H9 (cell line): Measurements from ENCODE around the gene SEMA4D. TPM values are rescaled to one million over a fixed set of nuclear protein-coding genes. Genes with fewer than 3 reads are reported as not detected.

Source experiments
- DNase-seq: peaks from one replicate; pipeline ENCODE4 v3.0.0-alpha.2; 2017
- H2AFZ ChIP-seq: one replicate; pipeline ENCODE4 v1.6.1; 2013; ENCODE audit warnings: mild to moderate bottlenecking, low read length, control low read depth, moderate library complexity
- H2AK5ac ChIP-seq: 2 replicates; pipeline ENCODE4 v1.6.1; 2013; ENCODE audit warnings: low read length, control low read depth, mixed read lengths; ENCODE audit not compliant: insufficient read length
- H2BK120ac ChIP-seq: one replicate; pipeline ENCODE4 v1.6.1; 2013; ENCODE audit warnings: low read depth, mild to moderate bottlenecking, low read length, control low read depth, inconsistent platforms; ENCODE audit not compliant: poor library complexity, severe bottlenecking
- H2BK12ac ChIP-seq: 2 replicates; pipeline ENCODE4 v1.6.1; 2013; ENCODE audit warnings: low read length, control low read depth, mixed read lengths, low read depth; ENCODE audit not compliant: insufficient read length
- H2BK15ac ChIP-seq: 2 replicates; pipeline ENCODE4 v1.6.1; 2013; ENCODE audit warnings: low read depth, low read length, control low read depth
- H2BK20ac ChIP-seq: one replicate; pipeline ENCODE4 v1.6.1; 2013; ENCODE audit warnings: low read depth, mild to moderate bottlenecking, low read length, control low read depth, inconsistent platforms; ENCODE audit not compliant: poor library complexity, severe bottlenecking
- H2BK5ac ChIP-seq: 2 replicates; pipeline ENCODE4 v1.6.1; 2013; ENCODE audit warnings: low read length, control low read depth, mixed read lengths; ENCODE audit not compliant: insufficient read length
- H3K14ac ChIP-seq: 2 replicates; pipeline ENCODE4 v1.6.1; 2013; ENCODE audit warnings: low read length, control low read depth; ENCODE audit not compliant: insufficient read depth
- H3K18ac ChIP-seq: 2 replicates; pipeline ENCODE4 v1.6.1; 2013; ENCODE audit warnings: low read depth, mild to moderate bottlenecking, mixed read lengths, low read length, control low read depth; ENCODE audit not compliant: insufficient read length
- H3K23ac ChIP-seq: 2 replicates; pipeline ENCODE4 v1.6.1; 2013; ENCODE audit warnings: low read length, control low read depth, mixed read lengths, low read depth; ENCODE audit not compliant: insufficient read length
- H3K23me2 ChIP-seq: 2 replicates; pipeline ENCODE4 v1.6.1; 2013; ENCODE audit warnings: low read depth, mild to moderate bottlenecking, mixed read lengths, low read length, control low read depth; ENCODE audit not compliant: insufficient read length, poor library complexity, severe bottlenecking
- H3K27ac ChIP-seq: 2 replicates; pipeline ENCODE4 v1.5.1; 2013; ENCODE audit warnings: low read length, control low read depth, mixed read lengths, low read depth; ENCODE audit not compliant: insufficient read length
- H3K27me3 ChIP-seq: 2 replicates; pipeline ENCODE4 v1.6.1; 2013; ENCODE audit warnings: low read length, control low read depth, inconsistent platforms; ENCODE audit not compliant: insufficient read depth
- H3K4ac ChIP-seq: 2 replicates; pipeline ENCODE4 v1.6.1; 2013; ENCODE audit warnings: low read depth, mild to moderate bottlenecking, control low read depth, inconsistent platforms, low read length, moderate library complexity
- H3K4me1 ChIP-seq: 2 replicates; pipeline ENCODE4 v1.6.1; 2013; ENCODE audit warnings: low read length, control low read depth, inconsistent platforms; ENCODE audit not compliant: insufficient read depth
- H3K4me2 ChIP-seq: 2 replicates; pipeline ENCODE4 v1.6.1; 2013; ENCODE audit warnings: low read length, control low read depth, mixed read lengths; ENCODE audit not compliant: insufficient read length, insufficient read depth
- H3K56ac ChIP-seq: 2 replicates; pipeline ENCODE4 v1.6.1; 2013; ENCODE audit warnings: low read depth, mild to moderate bottlenecking, mixed read lengths, low read length, control low read depth; ENCODE audit not compliant: insufficient read length
- H3K79me1 ChIP-seq: 2 replicates; pipeline ENCODE4 v1.6.1; 2013; ENCODE audit warnings: low read depth, mild to moderate bottlenecking, moderate library complexity, low read length, control low read depth, inconsistent platforms; ENCODE audit not compliant: insufficient read depth, poor library complexity, severe bottlenecking
- H3K79me2 ChIP-seq: 2 replicates; pipeline ENCODE4 v1.6.1; 2013; ENCODE audit warnings: low read length, control low read depth, inconsistent platforms; ENCODE audit not compliant: insufficient read depth
- H3K9ac ChIP-seq: 2 replicates; pipeline ENCODE4 v1.6.1; 2013; ENCODE audit warnings: low read length, control low read depth, mixed read lengths; ENCODE audit not compliant: insufficient read length; ENCODE audit errors: extremely low read depth
- H3K9me3 ChIP-seq: one replicate; pipeline ENCODE4 v1.6.1; 2013; ENCODE audit warnings: low read depth, low read length, inconsistent platforms; ENCODE audit not compliant: control insufficient read depth
- H3T11ph ChIP-seq: one replicate; pipeline ENCODE4 v1.6.1; 2013; ENCODE audit warnings: mild to moderate bottlenecking, low read length, control low read depth, inconsistent platforms
- H4K20me1 ChIP-seq: one replicate; pipeline ENCODE4 v1.6.1; 2013; ENCODE audit not compliant: control insufficient read depth, insufficient read length, insufficient read depth
- H4K5ac ChIP-seq: 2 replicates; pipeline ENCODE4 v1.6.1; 2013; ENCODE audit warnings: low read depth, mild to moderate bottlenecking, mixed read lengths, low read length, control low read depth; ENCODE audit not compliant: insufficient read length
- H4K8ac ChIP-seq: replicated peaks from 2 replicates; pipeline ENCODE4 v1.6.1; 2013; ENCODE audit warnings: low read length, control low read depth, mixed read lengths, low read depth; ENCODE audit not compliant: insufficient read length
- H4K91ac ChIP-seq: 2 replicates; pipeline ENCODE4 v1.6.1; 2013; ENCODE audit warnings: low read depth, mild to moderate bottlenecking, moderate library complexity, mixed read lengths, low read length, control low read depth; ENCODE audit not compliant: insufficient read length
- H3K27ac Mint-ChIP-seq, 3 experiments: 2 replicates in 2 of 3; 3 replicates in 1 of 3; pipeline ENCODE4 v1.8.0; 2020 to 2021; ENCODE audit warnings: mixed read lengths in 3 of 3, mild to moderate bottlenecking in 1 of 3, moderate library complexity in 1 of 3
- H3K27me3 Mint-ChIP-seq: 2 replicates; pipeline ENCODE4 v1.8.0; 2021; ENCODE audit warnings: low read depth, mild to moderate bottlenecking, moderate library complexity, mixed read lengths
- H3K36me3 Mint-ChIP-seq, 3 experiments: 2 replicates in 2 of 3; 3 replicates in 1 of 3; pipeline ENCODE4 v1.8.0; 2020 to 2021; ENCODE audit warnings: low read depth in 3 of 3, mixed read lengths in 3 of 3; ENCODE audit not compliant: insufficient read depth in 1 of 3
- H3K4me1 Mint-ChIP-seq, 2 experiments: 2 replicates each; pipeline ENCODE4 v1.8.0; 2020; ENCODE audit warnings: mixed read lengths in 2 of 2
- H3K4me3 Mint-ChIP-seq, 2 experiments: 2 replicates in 1 of 2; 3 replicates in 1 of 2; pipeline ENCODE4 v1.8.0; 2020 to 2021; ENCODE audit warnings: mild to moderate bottlenecking in 2 of 2, mixed read lengths in 2 of 2, moderate library complexity in 1 of 2
- H3K9me3 Mint-ChIP-seq, 2 experiments: 2 replicates in 1 of 2; 3 replicates in 1 of 2; pipeline ENCODE4 v1.8.0; 2020; ENCODE audit warnings: mild to moderate bottlenecking in 2 of 2, mixed read lengths in 2 of 2, moderate library complexity in 1 of 2
- CTCF ChIP-seq: fragments of 200-600 bp; sonication (generic); conservative IDR thresholded peaks from 3 replicates; pipeline ENCODE4 v1.8.0; 2021; ENCODE audit warnings: antibody characterized with exemption, mild to moderate bottlenecking
- WGBS: extraction: QIAGEN DNeasy Blood & Tissue Kit; methylation state at CpG from one replicate; pipeline ENCODE4 v1.1.7; 2013; ENCODE audit warnings: missing lambda C conversion rate, low lambda C conversion rate, mixed read lengths; ENCODE audit not compliant: insufficient read length; ENCODE audit errors: extremely low coverage; 5-methylcytosine and 5-hydroxymethylcytosine counted together
- total RNA-seq: library from RNA; stranded (reverse); gene quantifications from 2 replicates; pipeline ENCODE4 v1.2.1, GENCODE V29; 2021

The SEMA4D gene
- total RNA-seq, 1 experiment from 2014 or later, result 47.2 TPM

GRCh38 chr9:89525446-89526374 is 27.8 kb upstream of the SEMA4D start:
- Mint-ChIP-seq H3K9me3 (peaks cover 5 to 7% of the 10 kb centered on the region in 2 experiments; a peak in 4 of 5 replicates), H3K4me1 (peaks cover 0 to 4% of the 10 kb centered on the region in 2 experiments; a peak in 2 of 4 replicates), H3K36me3 (peaks cover 0 to 2% (median 0%) of the 10 kb centered on the region in 3 experiments; a peak in 2 of 7 replicates), H3K27ac (no peak overlapping the region; a peak in 1 of 7 replicates), H3K27me3 (peaks cover 4% of the 10 kb centered on the region), H3K4me3 (no peak overlapping the region)
- no peak overlapping the region for H3K56ac ChIP-seq
- H3K4me1 ChIP-seq, result no peaks in the 10 kb centered on the region
- no peaks in the 10 kb centered on the region for H3K27me3 ChIP-seq
- H3K14ac ChIP-seq, result no peak overlapping the region
- no peak overlapping the region for H3K4me2 ChIP-seq
- no peaks in the 10 kb centered on the region for H4K20me1 ChIP-seq
- H3K9me3 ChIP-seq, result no peaks in the 10 kb centered on the region
- H3K23me2 ChIP-seq, result peaks cover 2% of the 10 kb centered on the region
- H3K9ac ChIP-seq, result no peak overlapping the region
- H2BK12ac ChIP-seq, result no peak overlapping the region
- no peak overlapping the region for H2BK5ac ChIP-seq
- no peak overlapping the region for H2BK15ac ChIP-seq
- no peak for TF ChIP-seq CTCF
- no CpG with 5 or more reads among the region's 24 CpGs for WGBS
- no peak overlapping the region for H4K91ac ChIP-seq
- H4K5ac ChIP-seq, result no peak overlapping the region
- H3K18ac ChIP-seq, result no peak overlapping the region
- no peak overlapping the region for H3K23ac ChIP-seq
- no peak overlapping the region for H2AFZ ChIP-seq
- no peaks in the 10 kb centered on the region for H3K79me1 ChIP-seq
- no peak overlapping the region for H4K8ac ChIP-seq
- DNase-seq, result no peak
- H2BK120ac ChIP-seq, result no peak overlapping the region
- no peak overlapping the region for H2BK20ac ChIP-seq
- H3K4ac ChIP-seq, result no peak overlapping the region
- no peak overlapping the region for H3T11ph ChIP-seq
- no peaks in the 10 kb centered on the region for H3K79me2 ChIP-seq
- no peak overlapping the region for H3K27ac ChIP-seq
- H2AK5ac ChIP-seq, result no peak overlapping the region
